CD4-positive, CD25-positive, alpha-beta regulatory T cell (primary cell): ENCODE measurements around the gene CDK12. TPM values are rescaled to one million over a fixed set of nuclear protein-coding genes. Genes with fewer than 3 reads are reported as not detected.

ENCODE experiments used
- ATAC-seq, 2 donors: fragments of 150-1000 bp; cut with Tn5 transposase; one replicate each; pipeline ENCODE4 v1.10.0; 2021; ENCODE audit warnings: low read depth in 2 of 2, moderate number of reproducible peaks in 2 of 2, moderate library complexity in 1 of 2
- DNase-seq, 3 donors: peaks; one replicate each; pipeline versions ENCODE4 v3.0.0 to v3.0.0-alpha.2; 2012 to 2022; ENCODE audit warnings: mixed read lengths in 1 of 3
- H3K27ac ChIP-seq: one replicate; pipeline ENCODE4 v1.7.0; 2013; ENCODE audit warnings: mild to moderate bottlenecking, low read length; ENCODE audit not compliant: insufficient read depth, poor library complexity, severe bottlenecking
- H3K27me3 ChIP-seq: one replicate; pipeline ENCODE4 v1.7.0; 2013; ENCODE audit warnings: low read length; ENCODE audit not compliant: control insufficient read depth, insufficient read depth
- H3K36me3 ChIP-seq: one replicate; pipeline ENCODE4 v1.7.0; 2013; ENCODE audit warnings: mild to moderate bottlenecking, low read length, moderate library complexity; ENCODE audit not compliant: control insufficient read depth, insufficient read depth
- H3K4me1 ChIP-seq: 2 replicates; pipeline ENCODE4 v1.7.0; 2013; ENCODE audit warnings: mild to moderate bottlenecking, low read length; ENCODE audit not compliant: insufficient read depth, control insufficient read depth, poor library complexity, severe bottlenecking
- H3K4me3 ChIP-seq: one replicate; pipeline ENCODE4 v1.7.0; 2013; ENCODE audit warnings: low read depth, mild to moderate bottlenecking, low read length, moderate library complexity
- H3K9me3 ChIP-seq, 2 experiments: 1 replicate in 1 of 2; 2 replicates in 1 of 2; pipeline ENCODE4 v1.7.0; 2013; ENCODE audit warnings: low read length in 2 of 2, mild to moderate bottlenecking in 1 of 2, moderate library complexity in 1 of 2; ENCODE audit not compliant: control insufficient read depth in 2 of 2
- H3K27ac Mint-ChIP-seq, 3 donors: one replicate each; pipeline ENCODE4 v1.8.0; 2020 to 2022; ENCODE audit warnings: mild to moderate bottlenecking in 3 of 3, mixed read lengths in 3 of 3, moderate library complexity in 2 of 3
- H3K27me3 Mint-ChIP-seq: one replicate; pipeline ENCODE4 v1.8.0; 2022; ENCODE audit warnings: mild to moderate bottlenecking, mixed read lengths
- H3K36me3 Mint-ChIP-seq: one replicate; pipeline ENCODE4 v1.8.0; 2020; ENCODE audit warnings: mixed read lengths
- H3K4me1 Mint-ChIP-seq, 4 donors: one replicate each; pipeline ENCODE4 v1.8.0; 2020 to 2022; ENCODE audit warnings: mixed read lengths in 4 of 4, mild to moderate bottlenecking in 1 of 4
- H3K4me3 Mint-ChIP-seq, 4 donors: one replicate each; pipeline ENCODE4 v1.8.0; 2020 to 2022; ENCODE audit warnings: mild to moderate bottlenecking in 4 of 4, mixed read lengths in 4 of 4, moderate library complexity in 3 of 4
- H3K9me3 Mint-ChIP-seq, 7 donors: one replicate each; pipeline ENCODE4 v1.8.0; 2020 to 2022; ENCODE audit warnings: mixed read lengths in 7 of 7, mild to moderate bottlenecking in 3 of 7, moderate library complexity in 2 of 7
- polyA plus RNA-seq, 4 donors: library from polyadenylated mRNA; unstranded; fragments of 300-500 nt; fragmentation: Illumina TruSeq; gene quantifications; one replicate each; pipeline ENCODE4 v1.2.3, GENCODE V29; 2021
- total RNA-seq: library from RNA; stranded (reverse); gene quantifications from one replicate; pipeline ENCODE4 v1.2.3, GENCODE V29; 2022

CDK12 gene
- total and polyA plus RNA-seq, 5 donors from 2014 or later, result 2.1 to 110 (median 3.7) TPM

DNA sequence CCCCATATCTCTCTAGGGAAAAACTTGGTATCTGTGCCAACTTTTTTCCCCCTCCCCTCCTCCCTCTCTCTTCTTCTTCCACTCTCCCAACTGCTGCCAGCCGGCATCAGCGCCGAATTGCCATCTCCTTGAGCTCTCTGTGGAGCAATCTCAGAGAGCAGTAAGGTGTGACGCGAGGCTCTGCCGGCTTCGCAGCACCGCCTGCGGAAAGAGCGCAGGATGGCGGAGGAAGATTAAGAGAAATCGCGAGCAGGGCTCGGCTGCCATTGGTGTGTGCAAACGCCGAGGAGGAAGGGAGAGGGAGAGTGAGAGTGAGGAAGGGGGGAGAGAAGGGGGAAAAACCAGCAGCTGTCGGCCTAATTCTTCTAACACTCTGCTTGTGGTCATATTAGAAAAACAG, 102.2 kb downstream of the CDK12 start:
- no peak overlapping the region for H3K4me3 ChIP-seq
- no peak for ATAC-seq
- DNase-seq, result no peak
- no peaks in the 10 kb centered on the region for H3K9me3 ChIP-seq
- peaks cover 0 to 2% (median 0%) of the 10 kb centered on the region in 7 donors for H3K9me3 Mint-ChIP-seq
- peaks cover 58% of the 10 kb centered on the region for H3K36me3 Mint-ChIP-seq
- no peaks in the 10 kb centered on the region for H3K27me3 Mint-ChIP-seq
- peaks cover 0 to 4% (median 0%) of the 10 kb centered on the region in 4 donors for H3K4me1 Mint-ChIP-seq
- no peak overlapping the region for H3K27ac ChIP-seq
- H3K36me3 ChIP-seq, result peaks cover 38% of the 10 kb centered on the region
- H3K4me1 ChIP-seq, result no peaks in the 10 kb centered on the region
- no peak overlapping the region for H3K4me3 Mint-ChIP-seq
- no peaks in the 10 kb centered on the region for H3K27me3 ChIP-seq
- H3K27ac Mint-ChIP-seq, result peak overlapping the region in 1 of 3 donors; percentile 55

GRCh38 chr17:39564211-39564848, 103.0 kb downstream of the CDK12 start:
- Mint-ChIP-seq H3K27me3 (no peaks in the 10 kb centered on the region), H3K9me3 (peaks cover 0 to 3% (median 0%) of the 10 kb centered on the region in 7 donors), H3K27ac (no peak overlapping the region), H3K4me1 (peaks cover 0 to 4% (median 0%) of the 10 kb centered on the region in 4 donors), H3K36me3 (peaks cover 61% of the 10 kb centered on the region), H3K4me3 (peak overlapping the region in 1 of 4 donors; percentile 38)
- DNase-seq (no peak), ATAC-seq (no peak)
- no peaks in the 10 kb centered on the region for H3K4me1 ChIP-seq
- no peak overlapping the region for H3K4me3 ChIP-seq
- no peaks in the 10 kb centered on the region for H3K9me3 ChIP-seq
- no peaks in the 10 kb centered on the region for H3K27me3 ChIP-seq
- H3K36me3 ChIP-seq, result peaks cover 46% of the 10 kb centered on the region
- H3K27ac ChIP-seq, result no peak overlapping the region

DNA sequence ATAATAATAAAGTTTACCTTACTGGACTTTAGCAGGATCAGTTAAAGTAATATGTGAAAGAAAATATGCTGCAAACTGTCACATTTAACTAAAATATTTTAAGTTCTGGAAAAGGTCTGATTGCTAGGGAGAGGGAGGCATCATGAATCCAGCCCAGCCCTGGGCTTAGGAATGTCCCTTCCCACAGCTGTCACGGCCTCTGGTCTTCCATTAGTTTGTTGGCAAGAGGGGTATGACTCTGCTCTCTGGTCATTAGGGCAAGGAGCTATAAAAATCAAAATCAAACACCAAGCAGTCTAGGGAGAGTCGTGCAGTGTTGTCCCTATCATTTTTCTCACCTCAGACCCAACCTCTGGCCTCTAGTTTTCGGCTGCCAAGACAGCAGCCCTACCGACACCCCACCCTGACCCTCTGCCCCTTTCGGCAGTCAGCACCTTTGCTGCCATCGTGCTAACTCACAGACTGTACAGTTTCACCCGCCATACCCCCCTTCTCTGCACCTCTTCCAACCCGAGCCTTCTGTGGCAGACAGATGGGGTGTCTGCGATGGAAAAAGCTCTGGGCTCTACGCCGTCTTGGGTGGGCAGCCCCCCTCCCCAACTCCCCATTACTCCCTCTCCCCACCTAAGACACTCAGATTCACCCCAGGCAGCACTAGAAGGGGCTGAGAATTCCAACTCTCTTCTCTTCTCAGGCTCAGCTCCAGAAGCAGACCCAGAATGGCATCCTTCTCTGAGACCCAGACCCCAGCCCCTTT, 105.0 kb downstream of the CDK12 start:
- no peak overlapping the region for H3K4me3 ChIP-seq
- no peak overlapping the region for H3K27ac Mint-ChIP-seq
- peaks cover 71% of the 10 kb centered on the region for H3K36me3 Mint-ChIP-seq
- no peak for DNase-seq
- peaks cover 0 to 4% (median 0%) of the 10 kb centered on the region in 4 donors for H3K4me1 Mint-ChIP-seq
- ATAC-seq, result no peak
- no peaks in the 10 kb centered on the region for H3K27me3 Mint-ChIP-seq
- no peaks in the 10 kb centered on the region for H3K27me3 ChIP-seq
- H3K9me3 Mint-ChIP-seq, result peaks cover 0 to 11% (median 5%) of the 10 kb centered on the region in 7 donors
- no peak overlapping the region for H3K27ac ChIP-seq
- no peaks in the 10 kb centered on the region for H3K4me1 ChIP-seq
- H3K9me3 ChIP-seq, result peaks cover 0 to 4% of the 10 kb centered on the region in 2 experiments
- no peak overlapping the region for H3K4me3 Mint-ChIP-seq
- peaks cover 48% of the 10 kb centered on the region for H3K36me3 ChIP-seq

DNA sequence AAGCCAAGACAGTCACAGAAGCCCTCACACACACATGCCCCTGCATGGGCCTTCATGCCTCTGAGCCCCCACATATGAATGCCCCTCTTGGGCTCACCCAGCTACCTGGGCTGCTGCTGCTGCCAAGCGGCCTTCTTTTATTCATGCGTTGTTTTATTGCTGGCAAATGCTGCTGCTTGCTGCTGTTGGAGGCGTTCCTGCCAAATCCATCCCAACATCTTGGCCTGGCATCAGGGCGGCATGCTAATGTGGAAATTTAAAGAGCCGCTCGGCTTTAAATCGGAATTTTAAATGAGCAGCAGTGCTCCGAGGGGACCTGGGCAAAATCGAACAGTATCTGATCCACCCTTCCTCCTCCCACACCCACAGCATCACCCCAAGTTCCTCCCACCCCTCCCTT, 107.4 kb downstream of the CDK12 start:
- Mint-ChIP-seq H3K4me1 (peaks cover 0 to 3% (median 0%) of the 10 kb centered on the region in 4 donors), H3K27me3 (peaks cover under 1% of the 10 kb centered on the region), H3K27ac (no peak overlapping the region), H3K4me3 (no peak overlapping the region), H3K9me3 (peaks cover 0 to 15% (median 7%) of the 10 kb centered on the region in 7 donors), H3K36me3 (peaks cover 67% of the 10 kb centered on the region)
- Histone ChIP-seq H3K36me3 (peaks cover 49% of the 10 kb centered on the region), H3K4me1 (no peaks in the 10 kb centered on the region), H3K4me3 (no peak overlapping the region), H3K27ac (no peak overlapping the region), H3K9me3 (peaks cover 0 to 6% of the 10 kb centered on the region in 2 experiments), H3K27me3 (no peaks in the 10 kb centered on the region)
- ATAC-seq (no peak), DNase-seq (no peak)

GRCh38 chr17:39569126-39569525, 107.8 kb downstream of the CDK12 start:
- H3K4me3 Mint-ChIP-seq, result no peak overlapping the region
- peaks cover 63% of the 10 kb centered on the region for H3K36me3 Mint-ChIP-seq
- H3K9me3 ChIP-seq, result peaks cover 0 to 6% of the 10 kb centered on the region in 2 experiments
- H3K27me3 Mint-ChIP-seq, result peaks cover 5% of the 10 kb centered on the region
- H3K4me1 Mint-ChIP-seq, result peaks cover 0 to 6% (median 1%) of the 10 kb centered on the region in 4 donors
- ATAC-seq (no peak), DNase-seq (no peak)
- no peak overlapping the region for H3K27ac Mint-ChIP-seq
- no peak overlapping the region for H3K27ac ChIP-seq
- peaks cover 49% of the 10 kb centered on the region for H3K36me3 ChIP-seq
- H3K4me3 ChIP-seq, result no peak overlapping the region
- H3K9me3 Mint-ChIP-seq, result peaks cover 0 to 15% (median 7%) of the 10 kb centered on the region in 7 donors
- H3K4me1 ChIP-seq, result no peaks in the 10 kb centered on the region
- no peaks in the 10 kb centered on the region for H3K27me3 ChIP-seq

DNA sequence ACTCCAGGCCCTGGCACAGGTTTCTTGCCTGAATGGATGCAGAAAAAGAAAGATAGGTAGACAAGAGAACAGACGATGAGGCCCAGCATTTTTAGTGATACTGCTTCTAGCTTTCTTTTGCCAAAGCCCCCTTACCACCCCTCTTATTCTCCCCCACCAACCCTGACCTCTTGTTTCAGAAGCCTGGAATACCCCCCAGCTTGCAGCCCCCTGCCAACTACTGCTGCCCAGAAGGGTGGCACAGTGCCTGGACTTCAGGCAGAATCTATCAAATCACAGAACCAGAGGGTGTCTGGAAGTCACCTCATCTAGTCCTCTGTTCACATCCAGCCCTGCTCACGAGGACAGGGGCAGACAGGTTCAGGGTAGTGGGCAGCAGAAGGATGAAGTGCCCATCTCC, 110.8 kb downstream of the CDK12 start:
- H3K27me3 ChIP-seq, result no peaks in the 10 kb centered on the region
- peaks cover 0 to 8% (median 5%) of the 10 kb centered on the region in 4 donors for H3K4me1 Mint-ChIP-seq
- ATAC-seq (no peak), DNase-seq (no peak)
- H3K9me3 Mint-ChIP-seq, result peaks cover 0 to 15% (median 7%) of the 10 kb centered on the region in 7 donors
- no peak overlapping the region for H3K4me3 ChIP-seq
- no peak overlapping the region for H3K4me3 Mint-ChIP-seq
- H3K36me3 Mint-ChIP-seq, result peaks cover 42% of the 10 kb centered on the region
- no peaks in the 10 kb centered on the region for H3K4me1 ChIP-seq
- peaks cover 12% of the 10 kb centered on the region for H3K27me3 Mint-ChIP-seq
- H3K27ac Mint-ChIP-seq, result no peak overlapping the region
- peaks cover 28% of the 10 kb centered on the region for H3K36me3 ChIP-seq
- no peak overlapping the region for H3K27ac ChIP-seq
- peaks cover 0 to 6% of the 10 kb centered on the region in 2 experiments for H3K9me3 ChIP-seq

- H3K36me3 Mint-ChIP-seq, result peaks cover 28% of the 10 kb centered on the region
- Histone ChIP-seq H3K4me1 (no peaks in the 10 kb centered on the region), H3K27me3 (no peaks in the 10 kb centered on the region), H3K36me3 (peaks cover 19% of the 10 kb centered on the region), H3K9me3 (peaks cover 0 to 6% of the 10 kb centered on the region in 2 experiments), H3K27ac (no peak overlapping the region), H3K4me3 (no peak overlapping the region)
- H3K4me3 Mint-ChIP-seq, result peak overlapping the region in 3 of 4 donors; percentile 40 to 89 (median 77)
- peaks cover 0 to 15% (median 7%) of the 10 kb centered on the region in 7 donors for H3K9me3 Mint-ChIP-seq
- ATAC-seq (peak; percentile 52 to 53), DNase-seq (peak in 1 of 3 donors; percentile 58)
- no peak overlapping the region for H3K27ac Mint-ChIP-seq
- peaks cover 0 to 8% (median 5%) of the 10 kb centered on the region in 4 donors for H3K4me1 Mint-ChIP-seq
- H3K27me3 Mint-ChIP-seq, result peaks cover 12% of the 10 kb centered on the region
Measured at GRCh38 chr17:39573447-39574298, 112.4 kb downstream of the CDK12 start.
